HG02571 (cell line): ENCODE data around the gene RAC2.
"Not testable (repeated sequence)": the region's sequence is repeated elsewhere in the genome, so short reads cannot be mapped to it uniquely, and the experiment has no call there.

Source experiments
- ATAC-seq: cut with Tn5 transposase; IDR thresholded peaks from one replicate; pipeline ENCODE4 v1.9.1; 2021; ENCODE audit warnings: mild to moderate bottlenecking, moderate library complexity; ENCODE audit not compliant: unreplicated experiment

Gene RAC2

GRCh38 chr22:37258005-37258752, 14.1 kb upstream of the RAC2 start:
- ATAC-seq, result no peak

DNA sequence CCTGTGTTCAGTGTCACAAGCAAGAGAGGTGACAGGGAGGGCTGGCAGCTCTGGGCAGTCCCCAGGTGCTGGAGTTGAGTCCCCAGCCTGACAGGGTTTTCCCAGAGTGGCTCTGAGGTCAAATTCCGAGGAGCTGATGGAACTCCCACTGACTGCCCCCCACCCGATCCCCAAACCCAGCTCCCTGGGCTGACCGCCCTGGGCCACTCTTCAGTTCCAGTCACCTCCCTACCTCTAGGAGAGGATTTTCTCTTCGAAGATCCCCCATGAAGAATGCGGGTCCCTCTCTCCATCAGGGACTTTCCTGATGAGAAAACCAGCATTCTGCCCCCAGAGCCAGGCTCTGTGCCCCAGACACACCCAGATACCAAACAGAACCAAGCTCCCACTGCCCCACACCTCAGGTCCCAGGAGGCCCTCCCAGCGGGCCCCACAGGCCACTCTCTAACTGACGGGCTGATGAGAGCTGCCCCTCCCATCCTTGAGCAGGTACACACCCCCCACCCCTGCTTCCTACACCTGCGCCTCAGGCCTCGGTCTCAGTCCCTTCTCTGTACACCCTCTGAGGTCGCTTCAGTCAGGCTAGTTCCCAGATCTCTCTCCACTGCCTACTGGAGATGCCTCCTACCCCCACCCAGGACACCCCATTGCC, 12.1 kb upstream of the RAC2 start:
- no peak for ATAC-seq

DNA sequence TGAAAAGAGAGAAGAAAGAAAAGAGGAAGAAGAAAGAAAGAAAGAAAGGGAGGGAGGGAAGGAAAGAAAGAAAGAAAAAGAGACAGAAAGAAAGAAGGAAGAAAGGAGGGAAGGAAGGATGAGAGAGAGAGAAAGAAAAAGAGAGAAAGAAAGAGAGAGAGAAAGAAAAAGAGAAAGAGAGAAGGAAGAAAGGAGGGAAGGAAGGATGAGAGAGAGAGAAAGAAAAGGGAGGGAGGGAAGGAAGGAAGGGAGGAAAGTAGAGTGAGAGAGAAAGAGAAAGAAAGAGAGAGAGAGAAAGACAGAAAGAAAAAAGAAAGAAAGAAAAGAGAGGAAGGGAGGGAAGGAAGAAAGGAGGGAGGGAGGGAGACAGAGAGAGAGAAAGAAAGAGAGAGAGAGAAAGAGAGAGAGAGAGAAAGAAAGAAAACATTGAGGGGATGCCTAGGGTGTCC, 11.5 kb upstream of the RAC2 start:
- ATAC-seq, result no peak

GRCh38 chr22:37254867-37255233, 10.8 kb upstream of the RAC2 start:
- ATAC-seq, result no peak

GRCh38 chr22:37254209-37254866, 10.3 kb upstream of the RAC2 start:
- ATAC-seq, result no peak

- ATAC-seq, result no peak
Measured at GRCh38 chr22:37253126-37253660, 9.1 kb upstream of the RAC2 start.

DNA sequence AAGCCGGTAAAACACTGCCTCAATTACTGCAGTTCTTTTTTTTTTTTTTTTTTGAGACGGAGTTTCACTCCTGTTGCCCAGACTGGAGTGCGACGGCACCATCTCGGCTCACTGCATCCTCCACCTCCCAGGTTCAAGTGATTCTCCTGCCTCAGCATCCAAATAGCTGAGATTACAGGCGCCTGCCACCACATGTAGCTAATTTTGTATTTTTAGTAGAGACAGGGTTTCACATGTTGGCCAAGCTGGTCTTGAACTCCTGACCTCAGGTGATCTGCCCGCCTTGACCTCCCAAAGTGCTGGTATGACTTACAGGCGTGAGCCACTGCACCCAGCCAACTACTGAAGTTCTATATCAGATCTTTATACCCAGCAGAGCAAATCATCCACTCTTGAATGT, 7.8 kb upstream of the RAC2 start:
- ATAC-seq, result not testable (repeated sequence)

DNA sequence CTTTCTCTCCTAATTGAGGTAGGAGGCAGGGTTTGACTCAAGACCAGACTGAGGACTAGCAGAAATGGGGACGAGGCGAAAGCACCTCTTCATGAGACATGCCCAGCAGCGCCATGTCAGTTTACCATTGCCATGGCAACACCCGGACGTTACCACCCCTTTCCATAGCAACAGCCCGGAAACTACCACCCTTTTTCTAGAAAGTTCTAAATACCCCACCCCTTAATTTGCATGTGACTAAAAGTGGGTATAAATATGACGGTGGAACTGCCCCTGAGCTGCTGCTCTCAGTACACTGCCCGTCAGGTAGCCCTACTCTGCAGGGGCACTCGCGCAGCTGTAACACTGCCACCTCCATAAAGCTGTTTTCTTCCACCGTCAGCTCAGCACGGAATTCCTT, 5.9 kb upstream of the RAC2 start:
- no peak for ATAC-seq

DNA sequence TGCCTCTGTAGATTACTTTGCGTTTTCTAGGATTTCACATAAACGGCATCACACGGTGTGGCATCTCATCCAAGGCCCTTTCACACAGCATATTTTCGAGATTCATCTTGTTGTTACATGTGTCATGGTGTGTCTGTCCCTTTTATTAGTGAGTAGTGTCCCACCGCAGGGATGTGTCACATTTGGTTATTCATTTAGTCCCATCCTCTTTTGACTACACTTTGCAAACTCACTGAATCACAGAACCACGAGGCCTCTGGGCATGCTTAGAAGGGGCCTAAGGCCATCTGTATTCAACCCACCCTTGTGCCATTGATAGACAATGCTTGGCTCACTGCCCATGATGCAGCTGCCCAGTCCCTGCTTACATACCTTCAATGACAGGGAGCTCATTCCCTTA, 4.2 kb upstream of the RAC2 start:
- no peak for ATAC-seq

GRCh38 chr22:37245740-37246139, 1.7 kb upstream of the RAC2 start:
- no peak for ATAC-seq

DNA sequence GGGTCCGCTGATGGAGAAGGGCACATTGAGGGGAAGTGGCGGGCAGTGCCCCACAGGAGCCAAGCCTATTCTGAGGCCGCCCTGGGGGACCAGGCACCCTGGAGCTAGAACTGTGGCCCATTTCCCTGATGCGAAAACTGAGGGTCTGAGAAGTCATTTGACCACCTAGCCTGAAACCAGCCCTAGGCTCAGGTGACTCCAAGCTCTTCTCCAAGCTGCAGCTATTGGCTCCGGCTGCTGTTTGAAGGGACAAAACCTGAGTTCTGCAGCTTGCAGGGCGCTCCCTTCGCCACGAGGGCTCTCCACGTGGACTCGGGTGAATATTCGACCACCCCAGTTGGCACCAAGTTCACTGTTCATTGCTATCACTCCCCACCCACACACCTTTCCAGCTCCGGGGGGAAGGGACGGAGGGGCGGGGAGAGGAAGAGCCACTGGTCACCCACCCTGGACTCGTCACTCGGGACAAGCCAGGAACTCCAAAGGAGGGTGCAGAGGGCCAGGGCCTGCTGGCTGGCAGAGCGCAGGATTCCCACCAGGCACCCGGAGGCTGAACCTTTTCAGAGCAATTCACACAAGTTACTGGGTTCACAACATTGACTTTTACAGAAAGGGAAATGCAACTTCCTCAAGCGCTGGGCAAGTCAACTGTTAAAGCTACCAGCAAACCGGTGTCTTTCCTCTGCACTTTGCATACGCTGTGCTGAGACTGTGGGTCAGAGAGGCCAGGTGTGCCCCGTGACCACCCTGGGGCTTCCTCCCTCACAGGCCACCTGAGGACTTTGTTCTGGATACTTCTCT, 1.1 kb upstream of the RAC2 start:
- no peak for ATAC-seq

DNA sequence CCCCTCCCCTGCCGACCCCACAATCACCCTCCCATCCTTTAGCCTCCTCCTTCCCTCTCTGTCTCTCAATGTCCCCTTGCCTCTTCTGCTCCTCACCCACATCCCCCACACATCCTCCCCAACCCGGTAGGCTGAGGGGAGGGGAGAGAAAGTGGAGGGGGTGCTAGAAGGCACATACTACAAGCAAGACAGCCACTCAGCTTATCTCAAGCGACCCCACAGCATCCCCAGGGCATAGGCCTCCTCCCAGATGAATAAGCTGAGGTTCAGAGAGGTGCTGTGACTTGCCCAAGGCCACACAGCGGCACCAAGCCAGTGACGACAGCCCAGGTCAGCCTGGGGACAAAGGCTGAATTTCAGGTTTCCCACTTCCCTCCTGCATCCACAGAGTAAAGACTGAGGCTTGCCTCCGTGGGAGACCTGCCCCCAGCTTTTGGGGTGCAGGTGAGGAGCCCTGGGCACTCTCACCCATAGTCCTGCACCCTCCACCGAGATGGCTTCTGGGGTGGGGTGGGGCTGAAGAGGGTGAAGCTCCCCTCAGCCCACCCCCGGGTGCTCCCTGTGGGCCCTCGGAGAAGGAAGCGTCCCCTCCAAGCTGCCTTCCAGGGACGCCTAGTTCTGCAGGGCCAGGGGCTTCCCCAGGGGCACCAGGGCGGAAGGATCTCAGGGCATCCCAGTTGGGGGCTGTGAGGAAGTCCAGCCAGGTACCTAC, 511 bp downstream of the RAC2 start:
- no peak for ATAC-seq

- peak; percentile 60 for ATAC-seq
Measured at GRCh38 chr22:37242395-37242918, 1.6 kb downstream of the RAC2 start.

GRCh38 chr22:37241351-37242142, 2.5 kb downstream of the RAC2 start:
- no peak for ATAC-seq

GRCh38 chr22:37240941-37241320, 3.1 kb downstream of the RAC2 start:
- ATAC-seq, result no peak

DNA sequence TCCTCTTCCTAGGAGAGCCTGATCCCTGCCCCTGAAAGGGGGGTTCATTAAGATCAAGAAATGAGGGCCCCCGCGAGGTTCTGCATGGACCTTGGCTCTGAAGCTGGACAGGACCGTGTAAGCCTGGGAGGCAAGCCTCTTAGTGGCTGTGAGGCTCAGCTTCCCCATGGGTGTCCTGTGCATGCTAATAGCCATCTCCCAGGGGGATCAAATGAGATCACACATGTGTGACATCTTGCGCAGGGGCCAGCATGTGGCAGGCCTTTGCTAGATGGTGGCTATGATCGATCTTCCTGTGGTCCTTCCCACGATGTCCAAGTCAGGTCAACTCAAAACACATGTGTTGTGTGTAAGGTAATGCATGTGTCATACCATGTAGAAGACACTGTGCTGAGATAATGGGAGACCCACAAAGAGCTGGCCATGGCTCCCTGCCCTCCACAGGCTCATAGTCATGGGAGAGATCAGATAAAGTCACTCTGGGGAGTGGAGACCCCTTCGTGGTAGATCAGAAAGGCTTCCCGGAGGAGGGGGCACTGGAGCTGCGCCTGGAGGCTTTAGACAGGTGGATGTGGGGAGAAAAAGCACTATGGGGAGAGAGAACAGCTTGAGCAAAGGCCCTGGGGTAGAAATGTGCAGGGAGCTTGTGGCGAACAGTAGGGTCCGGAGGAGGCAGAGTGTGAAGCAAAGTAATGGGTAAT, 3.7 kb downstream of the RAC2 start:
- no peak for ATAC-seq

DNA sequence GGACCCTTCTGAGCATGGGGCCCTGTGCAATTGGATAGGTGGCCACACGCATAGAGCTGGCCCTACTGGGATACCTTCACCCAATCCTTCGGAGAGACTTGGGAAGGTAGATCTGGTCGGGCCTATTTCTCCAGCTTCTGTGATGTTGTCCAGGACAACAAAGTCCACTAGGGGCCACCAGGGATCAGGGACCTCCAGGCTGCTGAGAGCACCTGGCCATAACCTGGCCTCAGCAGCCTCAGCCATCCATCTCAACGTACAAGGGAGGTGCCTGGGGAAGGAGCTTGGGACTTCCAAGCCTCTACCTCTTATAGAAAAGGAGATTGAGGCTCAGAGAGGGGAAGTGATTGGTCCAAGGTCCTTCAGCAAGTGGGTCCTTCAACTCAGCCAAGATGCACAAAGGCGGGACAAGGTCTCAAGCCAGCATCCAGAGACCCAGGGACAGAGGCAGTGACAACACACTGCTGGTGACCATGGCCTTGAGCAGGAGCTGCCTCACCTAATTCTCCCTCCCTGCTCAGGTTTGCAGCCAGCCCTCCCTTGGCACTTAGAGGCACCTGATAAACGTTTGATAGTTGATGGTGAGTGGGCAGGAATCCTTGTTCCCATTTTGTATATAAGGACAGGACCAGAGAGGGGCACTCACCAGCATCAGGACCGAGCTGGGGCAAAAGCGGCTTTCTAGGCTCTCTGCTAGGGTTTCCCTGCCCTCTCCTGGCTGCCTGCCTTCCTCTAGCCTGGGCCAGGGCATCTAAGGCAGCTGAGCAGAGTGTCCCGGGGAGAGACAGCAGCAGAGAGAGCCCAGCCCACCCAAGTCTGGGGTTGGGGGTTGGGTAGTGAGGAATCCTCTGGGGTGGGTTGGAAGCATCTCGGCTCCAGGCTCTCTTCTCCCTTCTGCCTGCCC, 4.5 kb downstream of the RAC2 start:
- no peak for ATAC-seq
